ENCODE measurements around the gene PDCD4.
A peak's percentile ranks its signal among the peaks of the same experiment; 100 is the strongest.
"Not testable (repeated sequence)": the region's sequence is repeated elsewhere in the genome, so short reads cannot be mapped to it uniquely, and the experiment has no call there.

The PDCD4 gene

DNA sequence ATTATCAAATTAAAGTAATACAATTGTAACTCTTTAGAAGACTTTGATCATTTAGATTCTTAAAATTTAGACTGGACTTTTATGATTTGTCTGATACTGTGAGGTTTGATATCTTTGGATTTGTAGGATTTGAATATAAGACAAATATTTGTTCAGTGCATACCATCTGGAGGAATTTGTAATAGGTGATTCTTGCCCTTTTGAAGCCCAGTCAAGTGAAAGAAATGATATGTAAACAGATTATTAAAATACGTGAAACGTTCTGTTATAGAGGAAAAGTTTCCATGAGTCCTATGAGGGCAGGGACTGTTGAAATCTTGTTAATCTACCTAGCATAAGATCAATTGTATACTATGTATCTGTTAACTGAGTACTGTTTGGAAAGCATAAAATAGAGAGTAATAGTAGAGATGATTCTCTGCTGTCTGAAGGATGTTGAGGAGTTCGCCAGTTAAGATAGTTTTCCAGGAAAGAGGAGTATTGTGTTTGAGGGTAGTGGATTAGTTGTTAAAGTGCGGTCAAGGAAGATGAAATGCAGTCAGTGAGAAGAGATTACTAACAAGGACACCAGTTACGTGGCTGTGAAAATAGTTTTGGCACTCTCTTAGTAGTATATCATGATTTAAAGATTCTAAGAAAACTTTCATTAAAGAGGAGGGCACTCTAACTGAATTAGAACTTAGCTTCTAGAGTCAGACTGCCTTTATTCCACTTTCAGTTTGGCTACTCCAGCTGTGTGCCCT, 14.4 kb downstream of the PDCD4 start:
- DNase-seq (ENCODE audit: low read depth), result no peak

DNA sequence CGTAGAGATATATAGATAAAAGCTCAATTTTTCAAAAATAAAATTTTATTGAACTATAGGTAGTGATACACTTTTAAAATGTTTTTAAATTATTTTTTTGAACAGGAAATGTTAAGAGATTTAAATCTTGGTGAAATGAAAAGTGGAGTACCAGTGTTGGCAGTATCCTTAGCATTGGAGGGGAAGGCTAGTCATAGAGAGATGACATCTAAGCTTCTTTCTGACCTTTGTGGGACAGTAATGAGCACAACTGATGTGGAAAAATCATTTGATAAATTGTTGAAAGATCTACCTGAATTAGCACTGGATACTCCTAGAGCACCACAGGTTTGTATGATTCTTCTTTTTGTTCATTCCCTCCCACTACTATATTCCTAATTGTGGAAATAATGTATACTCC, 15.8 kb downstream of the PDCD4 start:
- DNase-seq (ENCODE audit: low read depth), result no peak

DNA sequence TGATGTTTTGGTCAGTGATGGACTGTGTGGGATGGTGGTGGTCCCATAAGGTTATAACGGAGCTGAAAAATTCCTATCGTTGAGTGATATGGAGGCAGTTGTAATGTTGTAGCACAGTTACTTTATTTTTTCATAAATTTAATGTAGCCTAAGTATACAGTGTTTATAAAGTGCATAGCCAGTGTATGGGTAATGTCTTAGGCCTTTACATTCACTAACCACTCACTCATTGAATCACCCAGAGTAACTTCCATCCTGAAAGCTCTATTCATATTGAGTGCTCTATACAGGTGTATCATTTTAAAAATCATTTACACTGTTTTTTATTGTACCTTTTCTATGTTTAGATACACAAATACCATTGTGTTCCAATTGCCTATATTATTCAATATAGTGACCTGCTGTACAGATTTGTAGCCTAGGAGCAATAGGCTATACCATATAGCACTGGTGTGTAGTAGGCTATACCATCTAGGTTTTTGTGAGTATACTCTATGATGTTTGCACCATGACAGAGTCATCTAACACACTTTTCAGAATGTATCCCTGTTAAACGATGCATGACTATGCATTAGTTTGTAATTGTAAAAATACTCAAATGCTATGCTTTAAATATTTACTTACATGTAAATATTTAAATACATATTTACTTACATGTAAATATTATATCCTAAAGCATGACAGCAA, 21.0 kb downstream of the PDCD4 start:
- no peak for DNase-seq (ENCODE audit: low read depth)

DNA sequence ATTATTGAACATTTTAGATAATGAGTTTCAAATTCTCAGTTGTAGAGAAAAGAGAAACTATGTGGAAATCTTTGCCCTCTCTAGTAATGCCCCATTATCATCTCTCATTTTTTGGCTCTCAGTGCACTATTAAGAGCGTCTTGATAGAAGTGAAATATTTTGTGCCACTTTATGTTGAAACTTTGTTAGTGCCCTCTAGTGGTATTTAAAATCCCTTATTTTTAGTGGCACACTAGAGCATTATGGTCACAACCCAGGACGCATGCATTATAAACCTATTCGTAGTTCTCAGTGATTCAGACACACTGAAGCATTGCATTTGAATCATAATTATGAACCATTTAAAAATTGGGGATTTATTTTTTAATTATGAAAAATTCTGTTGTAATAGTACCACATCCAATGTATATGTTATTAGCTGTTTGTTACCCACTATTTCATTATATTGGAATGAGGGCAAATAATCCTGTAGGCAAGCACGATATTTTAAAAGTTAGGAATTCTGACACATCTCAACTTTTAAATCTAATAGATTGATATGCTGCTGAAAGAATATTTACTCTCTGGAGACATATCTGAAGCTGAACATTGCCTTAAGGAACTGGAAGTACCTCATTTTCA, 21.9 kb downstream of the PDCD4 start:
- DNase-seq (ENCODE audit: low read depth), result no peak

DNA sequence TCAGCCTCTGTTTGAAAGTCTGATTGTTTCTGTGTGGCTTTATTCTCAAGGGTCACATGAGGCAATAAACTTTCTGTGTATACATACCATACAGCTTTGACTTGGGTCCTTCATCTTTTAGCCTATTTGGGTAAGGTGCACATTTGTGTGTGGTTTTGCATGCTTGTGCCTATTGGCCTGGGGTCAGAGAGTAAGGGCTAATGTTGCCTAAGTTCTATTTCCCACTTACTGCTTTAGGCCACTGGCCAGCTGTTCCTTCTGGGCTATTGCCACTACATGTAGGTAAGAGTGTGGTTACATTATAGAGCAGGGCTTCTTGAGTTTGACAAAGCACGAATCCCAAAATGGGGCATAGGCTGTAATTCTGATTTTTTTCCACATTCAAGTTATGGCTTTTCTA, 25.5 kb downstream of the PDCD4 start:
- DNase-seq (ENCODE audit: low read depth), result no peak

DNA sequence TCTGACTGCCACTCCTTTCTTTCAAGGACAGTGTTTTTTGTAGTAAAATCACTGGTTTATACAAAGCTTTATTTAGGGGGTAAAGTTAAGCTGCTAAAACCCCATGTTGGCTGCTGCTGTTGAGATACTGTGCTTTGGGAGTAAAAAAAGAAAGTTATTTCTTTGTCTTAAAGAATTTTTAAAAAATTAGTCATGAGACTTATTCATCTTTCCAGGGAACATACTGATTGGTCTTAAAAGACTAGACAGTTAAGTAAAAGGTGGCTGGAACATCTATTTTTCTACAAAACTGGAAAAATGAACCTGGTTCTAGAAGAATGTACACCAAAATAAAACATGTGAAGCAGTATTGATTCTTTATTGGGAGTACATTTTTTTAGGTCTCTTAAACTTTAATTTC, 26.7 kb downstream of the PDCD4 start:
- no peak for DNase-seq (ENCODE audit: low read depth)

DNA sequence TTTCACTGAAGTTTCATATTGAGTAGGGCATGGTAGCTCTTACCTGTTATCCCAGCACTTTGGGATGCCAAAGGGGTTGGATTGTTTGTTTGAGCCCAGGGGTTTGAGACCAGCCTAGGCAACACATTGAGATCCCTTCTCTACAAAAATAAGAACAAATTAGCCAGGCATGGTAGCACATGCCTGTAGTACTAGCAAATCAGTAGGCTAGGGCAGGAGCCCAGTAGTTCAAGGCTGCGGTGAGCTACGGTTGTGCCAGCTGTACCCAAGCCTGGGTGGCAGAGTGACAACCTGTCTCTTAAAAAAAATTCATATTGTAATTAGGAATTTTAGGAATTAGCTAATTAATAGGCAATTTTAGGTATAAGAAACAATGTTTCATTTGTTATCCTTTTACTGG, 29.3 kb downstream of the PDCD4 start:
- DNase-seq (ENCODE audit: low read depth), result no peak

DNA sequence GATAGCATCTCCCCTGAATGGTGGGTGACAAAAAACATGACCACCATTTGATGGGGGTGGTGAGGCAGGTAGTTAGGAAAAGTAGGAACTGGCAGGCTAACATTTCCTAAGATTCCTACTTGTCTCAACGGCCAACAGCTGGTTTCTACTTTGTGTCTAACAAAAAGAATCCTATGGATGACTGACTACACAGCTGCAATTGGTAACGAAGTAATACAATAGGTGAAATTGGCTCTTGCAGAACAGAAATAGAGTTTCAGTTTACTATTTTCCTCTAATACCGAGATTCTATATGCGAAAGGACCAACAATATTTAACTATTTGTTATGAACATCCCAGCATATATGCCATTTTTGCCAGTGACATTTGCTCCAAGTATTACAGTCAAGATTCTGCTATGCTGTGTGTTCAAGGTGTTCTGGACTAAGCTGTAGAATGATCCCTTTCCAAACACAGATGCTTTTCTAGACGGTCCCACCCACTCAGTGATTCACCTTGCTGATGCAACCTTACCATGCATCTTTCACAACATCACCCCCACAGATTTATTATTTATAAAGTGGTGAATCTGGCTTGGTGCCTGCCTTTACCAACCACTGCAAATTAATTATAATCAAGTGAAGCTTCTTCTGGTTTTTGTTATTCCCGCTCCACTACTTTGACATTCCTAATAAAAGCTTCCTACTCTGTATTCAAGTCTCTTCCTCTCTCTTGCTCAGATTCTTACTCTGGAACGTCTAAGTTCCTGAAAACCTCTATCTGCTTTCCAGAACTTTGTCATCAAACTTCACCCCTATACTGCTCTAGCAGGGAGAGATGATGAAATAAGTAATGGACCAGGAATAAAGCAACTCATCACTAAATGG, 30.5 kb downstream of the PDCD4 start:
- DNase-seq (ENCODE audit: low read depth), result no peak

DNA sequence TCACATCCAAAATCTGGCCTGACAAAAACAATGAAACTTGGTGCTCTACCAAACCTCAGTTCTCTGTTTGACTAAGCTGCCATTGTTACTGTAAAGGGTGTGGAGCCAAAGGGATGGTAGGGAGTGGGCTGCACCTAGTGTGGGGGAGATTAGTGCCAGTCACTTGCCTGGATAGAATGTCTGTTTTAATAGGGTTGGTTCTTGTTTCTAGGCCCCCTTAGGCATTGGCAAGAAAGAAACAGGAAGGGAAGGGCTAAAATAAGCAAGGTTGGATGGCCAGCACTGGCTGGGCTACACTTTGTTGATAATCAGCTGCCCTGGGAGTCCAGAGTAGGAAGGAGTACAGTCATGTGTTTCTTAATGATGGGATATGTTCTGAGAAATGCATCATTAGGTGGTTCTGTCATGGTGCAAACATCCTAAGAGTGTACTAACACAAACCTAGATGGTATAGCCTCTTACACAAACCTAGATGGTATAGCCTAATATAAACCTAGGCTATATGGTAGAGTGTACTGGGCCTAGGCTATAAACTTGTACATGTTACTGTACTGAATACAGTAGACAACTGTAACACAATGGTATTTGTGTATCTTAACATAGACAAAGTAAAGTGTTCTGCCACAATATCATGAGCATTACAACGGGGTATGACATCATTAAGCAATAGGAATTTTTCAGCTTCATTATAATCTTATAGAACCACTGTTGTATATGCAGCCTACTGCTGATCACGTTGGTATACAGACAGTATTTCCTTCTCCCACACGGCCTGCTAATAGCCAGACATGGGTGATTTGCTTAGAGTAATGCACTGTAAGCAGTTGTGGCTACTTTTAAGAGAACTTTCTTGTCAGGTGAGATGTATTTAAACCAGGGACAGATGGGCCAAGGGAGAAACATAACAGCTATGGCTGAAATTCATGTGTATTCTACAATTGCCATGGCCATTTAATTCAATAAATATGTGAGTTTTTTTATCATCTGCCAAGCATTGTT, 31.9 kb downstream of the PDCD4 start:
- DNase-seq (ENCODE audit: low read depth), result no peak

DNA sequence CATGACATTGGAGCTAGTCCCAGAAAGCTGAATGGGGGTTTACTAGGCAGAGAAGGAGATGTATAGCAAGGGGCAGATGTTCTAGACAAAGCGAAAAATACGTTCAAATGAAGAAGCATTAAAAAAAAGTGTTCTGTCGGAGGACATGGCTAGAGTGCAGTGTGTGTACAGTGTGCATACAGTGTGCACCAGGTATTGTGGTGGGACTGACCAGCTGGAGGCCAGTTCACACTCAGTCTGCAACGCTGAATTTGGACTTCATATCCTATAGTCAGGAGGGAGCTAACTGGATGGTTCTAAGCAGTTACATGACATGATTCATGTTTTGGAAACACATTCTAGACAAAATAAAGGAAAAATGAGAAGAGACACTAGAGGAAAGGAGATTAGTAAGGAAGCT, 38.4 kb downstream of the PDCD4 start:
- no peak for DNase-seq (ENCODE audit: low read depth)

DNA sequence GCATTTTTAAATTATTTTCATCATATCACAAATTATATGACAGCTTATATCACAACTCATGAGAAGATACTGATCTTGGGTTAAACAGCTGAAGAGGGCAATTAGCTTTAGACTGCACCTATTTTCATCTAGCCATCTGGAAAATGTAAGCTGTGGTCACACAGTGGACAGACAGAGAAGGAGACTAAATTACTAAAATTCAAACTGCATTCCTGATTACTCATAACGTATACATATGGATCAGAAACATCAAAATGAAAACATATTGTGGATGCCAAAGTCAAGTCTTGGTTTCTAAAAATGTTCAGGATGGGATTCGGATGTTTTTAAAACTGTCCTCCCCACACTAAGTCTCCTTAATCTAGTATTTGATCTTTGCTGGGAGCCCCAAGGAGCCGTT, 40.6 kb downstream of the PDCD4 start:
- DNase-seq (ENCODE audit: low read depth), result no peak

DNA sequence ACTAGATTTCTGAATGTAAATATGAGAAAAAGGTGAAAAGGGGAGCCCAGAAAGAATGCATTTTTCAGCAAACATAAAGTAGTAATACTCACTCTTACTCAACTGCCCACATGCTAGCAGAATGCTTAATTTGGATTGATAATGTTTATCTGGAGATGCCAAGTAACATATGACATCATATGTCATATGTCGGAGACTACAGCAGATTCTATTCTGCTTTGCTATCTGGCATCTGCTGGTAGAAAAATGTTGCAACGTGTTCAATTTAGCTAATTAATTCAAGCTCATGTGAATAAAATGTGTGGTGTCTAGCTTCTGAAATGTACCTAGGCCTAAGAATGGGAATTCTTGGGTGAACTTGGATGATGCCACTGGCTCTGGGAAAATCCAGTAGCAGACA, 42.7 kb downstream of the PDCD4 start:
- DNase-seq (ENCODE audit: low read depth), result no peak

DNA sequence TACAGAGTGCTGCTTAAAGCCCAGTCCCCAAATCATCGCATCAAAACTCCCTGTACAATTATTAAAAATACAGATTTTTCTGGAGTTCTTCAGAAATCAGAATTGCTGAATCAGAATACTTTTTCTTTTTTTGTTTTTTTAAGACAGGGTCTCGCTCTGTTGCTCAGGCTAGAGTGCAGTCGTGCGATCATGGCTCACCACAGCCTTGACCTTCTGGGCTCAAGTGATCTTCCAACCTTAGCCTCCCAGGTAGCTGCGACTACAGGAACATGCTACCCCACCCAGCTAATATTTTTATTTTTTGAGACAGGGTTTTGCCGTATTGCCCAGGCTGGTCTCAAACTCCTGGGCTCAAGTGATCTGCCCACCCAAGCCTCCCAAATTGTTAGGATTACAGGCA, 43.3 kb downstream of the PDCD4 start:
- no peak for DNase-seq (ENCODE audit: low read depth)

DNA sequence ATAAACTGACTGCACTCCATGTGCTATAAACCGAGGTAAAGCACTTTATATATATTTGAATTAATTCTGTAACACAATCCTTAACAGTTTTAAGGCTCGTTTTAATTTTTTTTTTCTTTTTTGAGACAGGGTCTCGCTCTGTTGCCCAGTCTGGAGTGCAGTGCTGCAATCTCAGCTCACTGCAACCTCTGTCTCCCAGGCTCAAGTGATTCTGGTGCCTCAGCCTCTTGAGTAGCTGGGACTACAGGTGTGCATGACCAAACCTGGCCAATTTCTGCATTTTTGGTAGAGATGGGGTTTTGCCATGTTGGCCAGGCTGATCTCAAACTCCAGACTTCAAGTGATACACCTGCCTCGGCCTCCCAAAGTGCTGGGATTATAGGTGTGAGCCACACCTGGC, 43.9 kb downstream of the PDCD4 start:
- DNase-seq (ENCODE audit: low read depth), result not testable (repeated sequence)

DNA sequence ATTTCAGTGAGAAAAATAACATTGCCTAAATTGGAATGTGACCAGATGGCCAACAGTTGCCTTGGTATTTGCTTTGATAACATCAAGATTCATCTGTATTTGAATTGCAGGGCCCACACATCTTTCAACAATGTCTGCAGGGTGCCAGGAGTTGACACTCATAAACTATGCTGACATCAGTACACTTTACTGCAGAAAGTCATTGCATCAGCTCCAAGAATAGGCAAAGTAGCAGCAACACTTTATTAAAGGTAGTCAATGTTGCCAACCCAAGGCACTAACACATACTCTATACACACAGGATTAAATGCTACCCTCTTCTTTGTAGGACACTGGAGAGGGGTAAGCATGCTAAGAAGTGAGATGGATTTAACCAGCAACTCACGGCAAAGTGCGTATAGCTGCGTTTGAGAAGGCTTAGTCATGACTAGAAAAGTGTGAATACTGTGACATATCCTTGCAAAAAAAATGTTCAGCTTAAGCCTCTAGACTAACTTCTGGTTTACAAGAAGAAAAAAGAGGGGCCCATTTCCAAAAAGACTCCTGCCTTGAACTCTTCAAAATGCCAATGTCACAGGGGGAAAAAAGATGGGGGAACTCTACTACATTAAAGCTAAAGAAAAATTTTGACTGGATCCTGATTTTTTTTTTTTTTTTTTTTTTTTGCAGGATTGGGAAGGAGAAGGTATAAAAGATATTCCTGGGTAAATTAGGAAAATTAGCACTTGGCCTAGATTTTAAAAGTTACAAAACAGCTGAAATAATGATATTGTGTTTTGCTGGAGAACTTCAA, 45.0 kb downstream of the PDCD4 start:
- no peak for DNase-seq (ENCODE audit: low read depth)

DNA sequence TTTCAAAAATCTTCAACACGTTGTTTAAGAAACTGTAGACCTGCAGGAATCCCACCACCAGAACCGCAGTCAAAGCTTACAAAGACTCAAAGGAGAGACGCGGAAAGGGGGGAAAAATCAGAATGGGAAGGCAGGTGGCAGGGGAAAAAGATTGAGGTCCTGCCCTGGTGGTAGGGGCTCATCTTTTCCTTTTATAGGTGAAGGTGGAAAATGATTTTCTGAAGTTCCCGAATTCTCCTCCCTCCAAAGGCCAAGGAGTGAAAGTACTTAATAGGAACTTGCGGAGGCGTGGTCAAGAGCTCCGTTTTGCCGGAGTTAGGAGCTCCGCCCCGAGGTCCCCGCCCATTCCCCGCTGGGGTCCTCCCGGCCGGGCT, 46.5 kb downstream of the PDCD4 start:
- DNase-seq (ENCODE audit: low read depth), result peak; percentile 86

DNA sequence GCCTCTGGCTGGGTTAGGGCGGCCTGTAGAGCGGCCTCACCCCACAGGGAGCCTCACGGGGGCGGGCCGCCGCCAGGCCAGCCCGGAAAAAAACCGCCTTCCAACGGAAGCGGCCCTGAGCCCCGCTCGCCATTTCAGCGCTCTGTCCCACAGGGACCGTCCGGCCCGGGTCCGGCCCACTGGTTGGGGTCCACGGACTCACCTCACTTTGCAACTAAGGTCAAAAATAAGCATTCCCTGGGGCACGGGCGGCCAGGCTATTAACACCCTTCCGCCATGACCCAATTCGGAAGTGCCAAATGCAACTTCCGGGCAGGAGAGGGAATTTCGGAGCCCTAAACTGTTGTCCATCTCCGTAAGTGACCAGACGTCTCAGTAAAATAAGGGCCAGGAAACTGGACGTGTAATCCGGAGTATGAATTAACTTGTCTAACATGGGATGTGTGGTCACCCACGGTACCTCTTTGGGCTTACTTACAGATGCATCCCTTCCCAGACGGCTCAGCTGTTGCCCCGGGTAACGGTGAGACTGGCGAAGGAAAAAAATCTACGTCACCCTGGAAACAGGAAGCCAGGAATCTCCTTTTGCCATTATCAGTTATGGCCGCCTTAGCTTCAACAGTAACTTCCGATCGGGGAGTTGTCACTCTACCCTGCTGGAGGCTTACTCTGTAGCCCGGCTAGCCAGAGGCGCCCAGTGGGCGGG, 47.1 kb downstream of the PDCD4 start, which contains the start of gene BBIP1:
Gene BBIP1, minus strand, starts transcription at position 538 of the 706 bp plus-strand sequence. CDS start 1,023 bp downstream, outside the sequence.
- peak; percentile 99 for DNase-seq (ENCODE audit: low read depth)

DNA sequence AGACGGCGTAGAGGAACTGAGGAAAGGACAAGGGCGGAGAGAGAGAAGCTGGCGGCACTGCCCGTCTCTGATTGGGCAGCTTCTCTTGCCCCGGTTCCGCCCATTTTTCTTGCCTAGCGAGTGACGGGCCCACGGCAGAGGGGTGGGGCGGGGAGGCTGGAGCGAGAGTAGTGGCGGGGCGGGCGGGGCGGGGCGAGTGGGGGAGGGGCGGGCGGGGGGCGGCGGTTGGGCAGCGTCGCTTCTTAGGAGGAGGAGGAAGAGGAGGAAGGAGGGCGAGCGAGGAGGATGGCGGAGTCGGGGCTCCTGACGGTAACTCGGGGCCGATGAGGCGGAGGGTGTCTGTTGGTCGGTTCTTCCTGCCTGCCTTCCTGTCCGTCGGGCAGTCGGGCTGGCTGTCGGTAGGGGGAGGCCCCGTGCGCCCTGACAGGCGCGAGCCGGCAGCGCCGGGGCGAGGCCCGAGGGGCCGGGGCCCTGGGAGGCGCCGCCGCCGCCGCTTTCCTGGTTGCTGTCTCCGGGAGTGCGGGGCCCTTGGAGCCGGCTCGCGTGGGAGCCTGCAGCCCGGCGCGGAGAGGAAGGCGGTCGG, 47.7 kb downstream of the PDCD4 start, which contains the start of gene SHOC2:
Gene SHOC2, plus strand, starts transcription at position 256 of the 583 bp plus-strand sequence. CDS start 44,755 bp downstream, outside the sequence.
- DNase-seq (ENCODE audit: low read depth), result no peak

All from non-pigmented ciliary epithelial cell (primary cell).